OCI-LY1 (cell line): ENCODE measurements around the gene PCDHB3.
"Not testable (repeated sequence)": the region's sequence is repeated elsewhere in the genome, so short reads cannot be mapped to it uniquely, and the experiment has no call there.

Experiments used
- H2AFZ ChIP-seq: fragments of 200-600 bp; sonication (generic), shearing (Covaris generic); 2 replicates; pipeline ENCODE4 v1.6.0; 2014; ENCODE audit warnings: antibody characterized with exemption, mild to moderate bottlenecking, low read length
- H3F3A ChIP-seq: fragments of 200-600 bp; sonication (generic), shearing (Covaris generic); 2 replicates; pipeline ENCODE4 v1.6.0; 2014; ENCODE audit warnings: mild to moderate bottlenecking, antibody characterized with exemption, low read length, moderate library complexity; ENCODE audit not compliant: insufficient read depth
- H3K27ac ChIP-seq: fragments of 200-600 bp; sonication (generic); 2 replicates; pipeline ENCODE4 v1.5.1; 2014; ENCODE audit warnings: low read length, mixed run types, mild to moderate bottlenecking, low read depth; ENCODE audit not compliant: poor library complexity, severe bottlenecking
- H3K27me3 ChIP-seq: fragments of 200-600 bp; sonication (generic); 2 replicates; pipeline ENCODE4 v1.6.0; 2014; ENCODE audit warnings: antibody characterized with exemption, mild to moderate bottlenecking, low read length, moderate library complexity; ENCODE audit not compliant: insufficient read depth
- H3K36me3 ChIP-seq: fragments of 200-600 bp; sonication (generic); 2 replicates; pipeline ENCODE4 v1.6.1; 2014; ENCODE audit warnings: mild to moderate bottlenecking, antibody characterized with exemption, low read length, moderate library complexity, mixed read lengths; ENCODE audit not compliant: insufficient read depth
- H3K4me1 ChIP-seq: fragments of 200-600 bp; sonication (generic); 2 replicates; pipeline ENCODE4 v1.5.1; 2014; ENCODE audit warnings: mild to moderate bottlenecking, low read length, moderate library complexity; ENCODE audit not compliant: insufficient read depth, severe bottlenecking
- H3K4me2 ChIP-seq: fragments of 200-600 bp; sonication (generic), shearing (Covaris generic); 2 replicates; pipeline ENCODE4 v1.6.1; 2014; ENCODE audit warnings: low read length
- H3K4me3 ChIP-seq: fragments of 200-600 bp; sonication (generic); 2 replicates; pipeline ENCODE4 v1.5.1; 2014; ENCODE audit warnings: low read length, low read depth, mild to moderate bottlenecking, mixed read lengths; ENCODE audit not compliant: poor library complexity, severe bottlenecking
- H3K79me2 ChIP-seq: fragments of 200-600 bp; shearing (Covaris generic); 2 replicates; pipeline ENCODE4 v1.6.1; 2016; ENCODE audit warnings: mixed run types, low read length, mixed read lengths; ENCODE audit not compliant: insufficient read depth
- H3K9ac ChIP-seq: fragments of 200-600 bp; sonication (generic), shearing (Covaris generic); 2 replicates; pipeline ENCODE4 v1.6.1; 2014; ENCODE audit warnings: mild to moderate bottlenecking, low read length, mixed read lengths
- H3K9me2 ChIP-seq: fragments of 200-600 bp; sonication (generic), shearing (Covaris generic); 2 replicates; pipeline ENCODE4 v1.6.1; 2014; ENCODE audit warnings: low read depth, mild to moderate bottlenecking, low read length, mixed read lengths
- H3K9me3 ChIP-seq: fragments of 200-600 bp; shearing (Covaris generic); 2 replicates; pipeline ENCODE4 v1.6.1; 2014; ENCODE audit warnings: low read length, mixed read lengths
- H4K20me1 ChIP-seq: fragments of 200-600 bp; sonication (generic), shearing (Covaris generic); 2 replicates; pipeline ENCODE4 v1.6.0; 2016; ENCODE audit warnings: mild to moderate bottlenecking, low read length; ENCODE audit not compliant: insufficient read depth
- EZH2 ChIP-seq: fragments of 200-600 bp; sonication (generic), shearing (Covaris generic); IDR thresholded peaks from 2 replicates; pipeline ENCODE4 v1.8.0; 2017; ENCODE audit warnings: borderline replicate concordance, mixed run types, mild to moderate bottlenecking, antibody characterized with exemption, low read length, moderate library complexity, mixed read lengths
- TF ChIP-seq, protein P1 (sequence below): fragments of 200-600 bp; sonication (generic), shearing (Covaris generic); IDR thresholded peaks from 2 replicates; pipeline ENCODE4 v1.5.1; 2017; ENCODE audit warnings: mild to moderate bottlenecking, antibody characterized with exemption, low read length, moderate library complexity, mixed read lengths

Gene PCDHB3

DNA sequence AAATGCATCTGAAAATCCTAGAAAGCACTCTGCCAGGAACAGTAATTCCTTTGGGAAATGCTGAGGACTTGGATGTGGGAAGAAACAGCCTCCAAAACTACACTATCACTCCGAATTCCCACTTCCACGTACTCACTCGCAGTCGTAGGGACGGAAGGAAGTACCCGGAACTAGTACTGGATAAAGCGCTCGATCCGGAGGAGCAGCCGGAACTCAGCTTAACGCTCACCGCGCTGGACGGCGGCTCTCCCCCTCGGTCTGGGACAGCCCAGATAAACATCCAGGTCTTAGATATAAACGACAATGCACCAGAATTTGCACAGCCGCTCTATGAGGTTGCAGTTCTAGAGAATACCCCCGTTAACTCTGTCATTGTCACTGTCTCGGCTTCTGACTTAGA, 786 bp downstream of the PCDHB3 start:
- Histone ChIP-seq H3K79me2 (no peaks in the 10 kb centered on the region), H3K4me1 (no peaks in the 10 kb centered on the region), H3K4me2 (no peak overlapping the region), H3K9me3 (no peaks in the 10 kb centered on the region), H3K4me3 (no peak overlapping the region), H2AFZ (no peak overlapping the region), H3F3A (no peaks in the 10 kb centered on the region), H3K9ac (no peak overlapping the region), H3K27me3 (no peaks in the 10 kb centered on the region), H3K36me3 (no peaks in the 10 kb centered on the region), H3K9me2 (no peaks in the 10 kb centered on the region), H3K27ac (no peak overlapping the region), H4K20me1 (no peaks in the 10 kb centered on the region)
- TF ChIP-seq, protein P1, sequence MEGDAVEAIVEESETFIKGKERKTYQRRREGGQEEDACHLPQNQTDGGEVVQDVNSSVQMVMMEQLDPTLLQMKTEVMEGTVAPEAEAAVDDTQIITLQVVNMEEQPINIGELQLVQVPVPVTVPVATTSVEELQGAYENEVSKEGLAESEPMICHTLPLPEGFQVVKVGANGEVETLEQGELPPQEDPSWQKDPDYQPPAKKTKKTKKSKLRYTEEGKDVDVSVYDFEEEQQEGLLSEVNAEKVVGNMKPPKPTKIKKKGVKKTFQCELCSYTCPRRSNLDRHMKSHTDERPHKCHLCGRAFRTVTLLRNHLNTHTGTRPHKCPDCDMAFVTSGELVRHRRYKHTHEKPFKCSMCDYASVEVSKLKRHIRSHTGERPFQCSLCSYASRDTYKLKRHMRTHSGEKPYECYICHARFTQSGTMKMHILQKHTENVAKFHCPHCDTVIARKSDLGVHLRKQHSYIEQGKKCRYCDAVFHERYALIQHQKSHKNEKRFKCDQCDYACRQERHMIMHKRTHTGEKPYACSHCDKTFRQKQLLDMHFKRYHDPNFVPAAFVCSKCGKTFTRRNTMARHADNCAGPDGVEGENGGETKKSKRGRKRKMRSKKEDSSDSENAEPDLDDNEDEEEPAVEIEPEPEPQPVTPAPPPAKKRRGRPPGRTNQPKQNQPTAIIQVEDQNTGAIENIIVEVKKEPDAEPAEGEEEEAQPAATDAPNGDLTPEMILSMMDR: no peak
- TF ChIP-seq EZH2: no peak

DNA sequence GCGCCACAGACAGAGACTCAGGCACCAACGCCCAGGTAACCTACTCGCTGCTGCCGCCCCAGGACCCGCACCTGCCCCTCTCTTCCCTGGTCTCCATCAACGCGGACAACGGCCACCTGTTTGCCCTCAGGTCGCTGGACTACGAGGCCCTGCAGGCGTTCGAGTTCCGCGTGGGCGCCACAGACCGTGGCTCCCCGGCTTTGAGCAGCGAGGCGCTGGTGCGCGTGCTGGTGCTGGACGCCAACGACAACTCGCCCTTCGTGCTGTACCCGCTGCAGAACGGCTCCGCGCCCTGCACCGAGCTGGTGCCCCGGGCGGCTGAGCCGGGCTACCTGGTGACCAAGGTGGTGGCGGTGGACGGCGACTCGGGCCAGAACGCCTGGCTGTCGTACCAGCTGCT, 1.8 kb downstream of the PCDHB3 start:
- H3F3A ChIP-seq, H3K27me3 ChIP-seq, H3K4me1 ChIP-seq, H3K79me2 ChIP-seq, H3K27ac ChIP-seq, H2AFZ ChIP-seq, H3K9me3 ChIP-seq, H3K9ac ChIP-seq, H3K36me3 ChIP-seq, H3K9me2 ChIP-seq, H4K20me1 ChIP-seq, H3K4me3 ChIP-seq, H3K4me2 ChIP-seq: not testable (repeated sequence)

DNA sequence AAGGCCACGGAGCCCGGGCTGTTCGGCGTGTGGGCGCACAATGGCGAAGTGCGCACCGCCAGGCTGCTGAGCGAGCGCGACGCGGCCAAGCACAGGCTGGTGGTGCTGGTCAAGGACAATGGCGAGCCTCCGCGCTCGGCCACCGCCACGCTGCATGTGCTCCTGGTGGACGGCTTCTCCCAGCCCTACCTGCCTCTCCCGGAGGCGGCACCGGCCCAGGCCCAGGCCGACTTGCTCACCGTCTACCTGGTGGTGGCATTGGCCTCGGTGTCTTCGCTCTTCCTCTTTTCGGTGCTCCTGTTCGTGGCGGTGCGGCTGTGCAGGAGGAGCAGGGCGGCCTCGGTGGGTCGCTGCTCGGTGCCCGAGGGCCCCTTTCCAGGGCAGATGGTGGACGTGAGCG, 2.2 kb downstream of the PCDHB3 start:
- not testable (repeated sequence) for H3K9me2 ChIP-seq, H4K20me1 ChIP-seq, H3K27ac ChIP-seq, H3K36me3 ChIP-seq, H3K79me2 ChIP-seq, H2AFZ ChIP-seq, H3K9ac ChIP-seq, H3K4me1 ChIP-seq, H3K27me3 ChIP-seq, H3K9me3 ChIP-seq, H3K4me2 ChIP-seq, H3F3A ChIP-seq, H3K4me3 ChIP-seq

DNA sequence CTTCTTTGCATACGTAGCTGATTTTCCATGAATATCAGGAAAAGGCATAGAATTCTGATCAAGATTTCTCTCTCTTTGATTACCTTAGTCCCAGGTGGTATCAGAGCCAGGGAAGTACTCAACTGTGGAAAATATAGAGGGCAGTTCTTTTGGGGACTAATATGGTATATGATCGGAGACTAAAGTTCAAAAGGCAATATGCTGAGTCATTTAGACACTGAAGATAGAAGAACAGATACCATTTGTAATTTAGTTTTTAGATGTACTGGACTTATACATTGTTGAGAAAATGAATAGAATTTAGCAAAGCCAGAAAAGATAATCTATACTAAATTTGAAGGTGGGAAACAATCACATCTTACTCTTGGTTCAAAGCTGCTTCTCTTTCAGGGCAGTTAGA, 5.1 kb downstream of the PCDHB3 start:
- no peaks in the 10 kb centered on the region for H3K36me3 ChIP-seq
- H3K4me3 ChIP-seq: no peak overlapping the region
- H3K9ac ChIP-seq: no peak overlapping the region
- H3K9me3 ChIP-seq: no peaks in the 10 kb centered on the region
- TF ChIP-seq EZH2: no peak
- TF ChIP-seq, protein P1: no peak
- H3K79me2 ChIP-seq: no peaks in the 10 kb centered on the region
- no peak overlapping the region for H3K27ac ChIP-seq
- H3K4me2 ChIP-seq: no peak overlapping the region
- H3K27me3 ChIP-seq: no peaks in the 10 kb centered on the region
- H4K20me1 ChIP-seq: no peaks in the 10 kb centered on the region
- no peaks in the 10 kb centered on the region for H3F3A ChIP-seq
- no peaks in the 10 kb centered on the region for H3K4me1 ChIP-seq
- H2AFZ ChIP-seq: no peak overlapping the region
- H3K9me2 ChIP-seq: no peaks in the 10 kb centered on the region
